Stimulated activated CD8-positive, alpha-beta memory T cell treated with anti-CD3 and anti-CD28 coated beads, Interleukin-12 subunit alpha, Interleukin-12 subunit beta, amount 100 ng/mL, for 1 hour (primary cell): ENCODE measurements around the gene ERC2.

Source experiments
- DNase-seq: peaks from one replicate; pipeline ENCODE4 v3.0.0-alpha.2; 2020; ENCODE audit warnings: low read depth

The ERC2 gene

DNA sequence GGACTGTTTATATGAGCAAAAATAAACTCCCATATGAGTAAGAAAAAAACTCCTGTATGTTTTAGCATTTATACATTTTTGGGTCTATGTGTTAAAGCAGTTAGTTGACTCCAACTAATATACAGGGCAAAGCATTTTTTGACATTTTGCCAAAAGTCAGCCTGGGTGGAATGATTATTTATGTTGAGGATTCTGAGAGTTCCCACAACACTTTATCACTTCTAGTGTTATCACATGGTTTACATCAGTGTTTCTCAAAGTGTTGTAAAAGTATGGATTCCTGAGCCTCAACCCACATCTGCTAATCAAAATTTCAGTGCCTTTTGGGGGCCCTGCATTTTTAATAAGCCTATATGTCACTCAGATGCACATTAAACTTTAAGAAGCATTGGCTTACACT, 643.9 kb downstream of the ERC2 start:
- DNase-seq: no peak

DNA sequence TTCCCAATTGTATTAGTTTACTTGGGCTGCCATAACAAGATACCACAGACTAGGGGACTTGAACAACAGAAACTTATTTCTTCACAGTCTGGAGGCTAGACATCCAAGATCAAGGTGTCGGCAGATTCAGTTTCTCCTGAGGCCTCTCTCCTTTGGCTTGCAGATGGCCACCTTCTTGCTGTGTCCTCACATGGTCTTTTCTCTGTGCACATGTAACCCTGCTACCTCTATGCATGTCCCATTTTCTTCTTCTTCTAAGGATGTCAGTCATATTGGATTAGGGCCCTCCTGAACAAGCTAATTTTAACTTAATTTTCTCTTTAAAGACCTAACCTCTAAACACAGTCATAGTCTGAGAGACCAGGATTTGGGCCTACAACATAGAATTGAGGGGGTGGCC, 644.4 kb downstream of the ERC2 start:
- DNase-seq: no peak

GRCh38 chr3:55823001-55823400, 645.3 kb downstream of the ERC2 start:
- no peak for DNase-seq

GRCh38 chr3:55819005-55819404, 649.3 kb downstream of the ERC2 start:
- DNase-seq: no peak

DNA sequence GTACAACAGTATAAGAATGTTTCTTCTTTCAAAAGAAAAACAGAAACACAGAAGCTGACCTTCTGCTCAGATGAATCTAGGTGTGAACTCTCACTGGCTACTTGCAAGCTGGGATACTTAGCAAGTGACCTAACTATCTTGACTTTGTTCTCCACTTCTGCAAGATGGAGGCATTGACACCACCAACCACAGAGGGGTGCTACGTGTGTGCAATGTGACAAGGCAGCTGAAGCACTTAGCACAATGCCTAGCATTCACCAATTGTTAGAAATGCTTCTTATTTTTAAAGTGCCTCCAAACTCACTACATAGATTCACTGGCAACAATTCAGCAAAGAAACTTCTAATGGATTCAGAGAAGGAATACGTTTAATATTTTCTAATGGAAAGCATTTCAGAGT, 649.8 kb downstream of the ERC2 start:
- DNase-seq: no peak

DNA sequence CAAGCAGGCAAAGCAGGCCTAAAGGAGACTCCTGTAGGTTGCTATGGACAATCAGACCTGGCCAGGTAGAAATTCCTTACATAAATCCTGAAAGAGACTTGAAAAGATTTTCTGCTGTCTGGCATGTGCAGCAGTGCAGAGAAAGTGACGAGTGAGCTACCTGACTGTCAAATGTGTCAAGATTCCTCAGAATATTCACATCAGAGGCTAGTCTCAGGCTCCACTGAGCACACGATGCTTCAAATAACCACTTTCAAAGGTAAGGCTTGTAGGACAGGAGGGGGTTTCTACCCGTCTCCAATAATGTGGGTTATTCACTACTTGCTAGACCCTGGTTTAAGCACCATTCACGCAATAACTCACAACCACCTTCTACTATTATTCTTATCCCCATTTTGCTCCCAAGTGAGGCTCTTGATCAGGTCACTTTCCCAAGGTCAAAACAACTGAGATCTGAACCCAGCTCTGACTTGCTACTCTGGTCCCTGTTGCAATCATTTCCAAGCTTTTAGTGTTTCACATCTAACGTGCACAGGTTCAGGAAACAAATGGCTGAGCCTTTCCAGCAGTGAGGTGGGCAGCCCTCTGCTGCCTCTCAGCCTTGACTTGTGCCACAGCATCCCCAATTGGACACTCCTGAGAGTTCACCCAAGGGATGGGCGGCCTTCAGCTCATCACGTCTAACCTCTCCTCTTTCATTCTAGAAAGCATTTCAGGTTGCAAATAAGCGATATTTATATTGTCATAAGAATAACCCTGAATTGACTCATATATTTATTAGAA, 651.3 kb downstream of the ERC2 start:
- no peak for DNase-seq

DNA sequence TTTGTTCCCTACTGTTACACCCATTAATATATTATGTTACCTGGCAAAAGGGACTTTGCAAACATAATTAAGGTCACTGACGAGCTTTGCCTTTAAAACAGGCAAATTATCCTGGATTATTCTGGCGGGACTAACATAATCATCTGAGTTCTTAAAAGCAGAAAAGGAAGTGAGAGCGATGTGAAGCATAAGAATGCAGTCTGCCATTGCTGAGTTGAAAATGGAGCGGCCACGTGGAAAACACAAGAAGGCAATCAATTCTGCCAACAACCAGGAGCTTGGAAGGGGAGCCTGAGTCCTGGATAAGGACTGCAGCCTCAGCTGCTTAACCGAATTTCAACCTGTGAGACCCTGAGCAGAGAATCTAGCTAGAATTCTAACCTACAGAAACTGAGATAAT, 653.0 kb downstream of the ERC2 start:
- DNase-seq: no peak

DNA sequence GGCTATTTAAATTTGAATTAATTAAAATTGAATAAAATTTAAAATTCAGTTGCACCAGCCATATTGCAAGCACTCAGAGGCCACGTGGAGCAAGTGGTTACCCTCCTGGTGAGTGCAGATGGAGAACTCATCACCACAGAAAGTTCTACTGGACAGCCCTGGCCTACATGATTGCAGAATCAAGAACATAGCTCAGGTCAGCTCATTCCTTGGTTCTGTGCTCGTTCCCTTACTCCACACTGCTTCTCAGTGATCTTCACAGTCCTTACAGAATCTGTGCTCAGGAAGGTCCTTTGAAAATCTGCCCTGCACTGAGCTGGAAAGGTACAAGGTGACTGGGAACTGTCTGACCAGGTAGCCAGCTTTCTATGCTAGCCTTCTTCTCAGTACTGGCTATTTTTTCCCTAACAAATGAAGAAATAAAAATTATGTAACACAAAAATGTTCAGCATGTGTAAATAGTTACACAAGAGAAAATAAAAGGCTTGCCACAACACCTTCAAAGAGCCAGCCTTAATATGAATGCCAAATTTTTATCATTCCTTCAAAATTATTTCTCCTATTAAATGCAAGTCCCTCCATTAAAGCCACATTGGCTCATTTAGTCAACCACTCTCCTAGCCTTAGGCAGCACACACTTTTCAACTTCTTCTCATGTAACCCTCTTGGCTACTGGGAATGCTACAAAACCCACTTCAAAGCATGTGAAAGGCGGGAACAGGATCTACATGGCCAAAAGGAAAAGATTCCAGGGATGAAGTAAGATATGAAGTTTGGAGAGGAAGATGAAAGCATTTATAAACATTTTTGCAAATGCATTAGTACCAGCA, 654.8 kb downstream of the ERC2 start:
- DNase-seq: no peak

DNA sequence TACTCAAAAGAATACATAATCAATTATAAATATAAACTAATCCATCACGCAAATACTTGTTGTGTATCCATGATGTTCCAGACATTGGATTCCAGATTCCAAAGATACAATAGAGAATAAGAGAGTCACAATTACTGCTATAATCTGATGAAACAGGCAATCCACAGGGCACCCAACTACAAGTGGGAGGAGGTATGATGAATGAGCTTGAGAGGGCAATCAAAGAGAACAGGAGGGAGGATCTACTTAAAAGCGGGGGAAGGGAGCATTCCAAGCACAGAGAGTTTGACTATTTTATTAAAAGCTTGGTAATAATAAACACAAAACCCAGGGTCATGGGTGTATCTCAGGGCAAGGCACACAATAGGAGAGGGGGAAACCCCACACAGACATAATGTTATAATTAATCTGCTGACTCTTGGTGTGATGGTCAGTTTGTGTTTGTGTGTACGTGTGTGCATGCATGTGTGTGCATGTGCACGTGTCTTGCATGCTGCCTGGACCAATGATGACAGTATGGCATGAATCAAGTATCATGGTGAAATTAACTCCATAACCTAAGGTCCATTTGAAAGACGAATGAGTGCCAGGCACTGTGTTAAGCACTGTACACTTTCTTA, 655.8 kb downstream of the ERC2 start:
- DNase-seq: no peak

DNA sequence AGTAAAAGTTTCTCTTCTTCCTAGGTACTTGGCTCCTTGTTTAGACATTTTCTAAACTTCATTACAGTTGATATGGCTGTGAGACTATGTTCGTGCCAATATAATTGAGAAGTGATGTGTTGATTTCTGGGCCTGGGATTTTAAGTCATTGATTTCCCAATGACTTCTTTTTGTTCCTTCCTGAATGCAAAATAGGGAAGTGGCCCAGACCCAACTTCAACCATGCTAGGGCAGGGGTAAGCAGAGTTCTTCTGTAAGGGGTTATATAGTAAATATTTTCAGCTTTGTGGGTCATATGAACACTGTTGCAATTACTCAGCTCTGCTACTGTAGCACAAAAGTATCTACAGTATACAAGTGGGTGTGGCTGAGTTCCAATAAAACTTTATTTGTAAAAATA, 661.1 kb downstream of the ERC2 start:
- no peak for DNase-seq

GRCh38 chr3:55805169-55805568, 663.1 kb downstream of the ERC2 start:
- no peak for DNase-seq

- DNase-seq: no peak
These were observed 663.8 kb downstream of the ERC2 start for GRCh38 chr3:55804170-55805095.

DNA sequence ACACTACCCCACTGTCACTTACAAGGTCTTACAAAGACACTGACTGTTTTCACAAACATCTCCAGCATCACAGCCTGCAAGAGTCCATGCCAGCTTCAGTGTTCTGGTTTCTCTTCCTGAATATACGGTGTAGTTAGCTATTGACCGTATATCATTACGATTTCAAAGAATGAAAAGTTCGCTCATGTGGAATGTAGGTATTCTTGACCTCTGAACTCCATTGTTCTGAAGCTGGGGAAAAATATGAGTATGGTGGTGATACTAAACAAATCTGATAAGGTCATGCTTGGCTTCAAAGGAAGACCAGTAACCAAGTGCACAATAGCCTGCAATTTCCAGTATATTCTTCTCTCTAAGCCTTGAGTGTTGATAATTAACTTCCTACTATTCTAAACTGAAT, 665.5 kb downstream of the ERC2 start:
- DNase-seq: no peak

GRCh38 chr3:55801676-55802075, 666.6 kb downstream of the ERC2 start:
- no peak for DNase-seq

GRCh38 chr3:55801068-55801467, 667.2 kb downstream of the ERC2 start:
- no peak for DNase-seq

DNA sequence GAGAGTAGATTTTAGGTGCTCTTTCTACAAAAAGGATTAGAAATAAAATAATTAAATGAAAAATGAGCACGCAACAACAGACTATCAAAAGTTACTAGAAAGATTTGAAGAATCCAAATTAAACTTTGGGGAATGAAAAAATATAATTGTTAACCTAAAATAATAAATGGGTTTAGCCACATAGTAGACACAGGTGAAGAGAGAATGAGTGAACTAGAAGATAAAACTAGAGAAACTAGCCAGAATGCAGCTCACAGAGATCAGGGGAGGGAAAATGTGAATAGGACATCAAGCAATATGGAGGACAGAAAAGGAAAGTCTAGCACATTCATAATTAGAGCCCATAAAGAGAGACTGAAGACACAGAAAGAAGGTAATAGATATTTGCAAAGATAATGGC, 670.5 kb downstream of the ERC2 start:
- no peak for DNase-seq

- no peak for DNase-seq
These were observed 671.2 kb downstream of the ERC2 start for GRCh38 chr3:55797084-55797483.

GRCh38 chr3:55796533-55796932, 671.7 kb downstream of the ERC2 start:
- DNase-seq: no peak

DNA sequence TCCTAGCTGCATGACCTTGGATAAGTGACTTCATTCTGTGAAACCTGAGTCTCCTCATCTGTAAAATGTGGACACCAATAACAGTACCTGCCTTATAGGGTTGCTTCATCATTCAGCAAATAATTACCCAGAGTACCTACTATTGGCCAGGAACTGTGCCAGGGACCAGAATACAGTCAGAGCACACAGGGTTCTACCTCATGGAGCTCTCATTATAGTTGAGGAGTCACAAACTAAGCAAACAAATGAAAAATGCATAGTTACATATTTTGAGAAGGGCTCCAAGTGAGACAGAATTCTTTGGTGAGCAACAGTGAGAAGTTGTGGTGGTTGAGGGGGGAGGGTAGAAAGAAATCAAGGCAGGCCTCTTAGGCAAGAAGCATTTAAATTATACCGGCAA, 672.5 kb downstream of the ERC2 start:
- DNase-seq: no peak

DNA sequence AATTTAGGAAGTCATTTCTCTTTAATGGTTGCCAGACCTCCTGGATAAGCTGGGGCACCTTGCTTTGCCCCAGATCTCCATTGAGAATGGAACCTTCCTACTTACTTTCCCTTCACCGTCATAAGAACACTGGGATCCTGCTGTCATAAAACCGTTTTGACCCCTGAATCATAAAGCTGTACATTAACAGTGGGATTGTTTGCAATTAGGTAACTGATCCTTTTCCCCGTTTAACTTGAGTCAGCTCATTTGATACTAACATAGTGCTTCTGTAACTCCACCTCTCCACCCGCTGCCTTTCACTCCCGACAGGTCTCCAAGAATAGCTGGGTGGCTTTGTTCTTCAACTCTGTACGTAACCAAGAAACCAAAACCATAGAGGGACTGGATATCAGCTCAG, 673.0 kb downstream of the ERC2 start:
- DNase-seq: no peak

DNA sequence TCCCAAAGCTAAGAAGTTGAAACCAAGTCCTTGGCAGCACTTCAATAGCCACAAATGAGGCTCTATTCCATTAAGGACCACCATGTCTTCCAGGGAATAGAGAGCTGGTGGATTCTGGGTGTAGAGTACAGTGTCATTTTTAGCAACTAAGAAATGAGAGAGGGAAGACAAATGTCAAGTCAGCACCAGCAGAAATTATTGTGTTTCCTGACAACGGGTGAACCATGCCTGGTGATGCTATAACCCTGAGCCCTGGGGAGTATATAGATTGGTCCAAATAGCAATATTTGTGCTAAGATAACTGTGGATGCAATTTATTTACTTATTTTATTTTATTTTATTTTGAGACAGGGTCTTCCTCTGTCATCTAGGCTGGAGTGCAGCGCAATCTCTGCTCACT, 675.5 kb downstream of the ERC2 start:
- DNase-seq: no peak

- DNase-seq: no peak
These were observed 676.3 kb downstream of the ERC2 start for GRCh38 chr3:55792009-55792408.
